Endothelial cell (in vitro differentiated cells): ENCODE results near the gene CLBA1. TPM values are rescaled to one million over a fixed set of nuclear protein-coding genes. Genes with fewer than 3 reads are reported as not detected.
A peak's percentile ranks its signal among the peaks of the same experiment; 100 is the strongest.

Source experiments
- DNase-seq: peaks from one replicate; pipeline ENCODE4 v3.0.0; 2021; ENCODE audit warnings: low spot score
- H3K27ac Mint-ChIP-seq: one replicate; pipeline ENCODE4 v1.8.0; 2021; ENCODE audit warnings: mixed read lengths, inconsistent platforms; ENCODE audit not compliant: unreplicated experiment
- H3K27me3 Mint-ChIP-seq: one replicate; pipeline ENCODE4 v1.8.0; 2021; ENCODE audit warnings: mild to moderate bottlenecking, moderate library complexity, mixed read lengths, inconsistent platforms; ENCODE audit not compliant: unreplicated experiment
- H3K36me3 Mint-ChIP-seq: one replicate; pipeline ENCODE4 v1.8.0; 2021; ENCODE audit warnings: mild to moderate bottlenecking, low read depth, mixed read lengths, inconsistent platforms; ENCODE audit not compliant: unreplicated experiment
- H3K4me1 Mint-ChIP-seq: one replicate; pipeline ENCODE4 v1.8.0; 2021; ENCODE audit warnings: mild to moderate bottlenecking, mixed read lengths, inconsistent platforms; ENCODE audit not compliant: unreplicated experiment
- H3K4me3 Mint-ChIP-seq: one replicate; pipeline ENCODE4 v1.8.0; 2021; ENCODE audit warnings: mild to moderate bottlenecking, mixed read lengths, inconsistent platforms; ENCODE audit not compliant: unreplicated experiment
- H3K9me3 Mint-ChIP-seq: one replicate; pipeline ENCODE4 v1.8.0; 2021; ENCODE audit warnings: mixed read lengths, inconsistent platforms; ENCODE audit not compliant: unreplicated experiment
- total RNA-seq: library from RNA; stranded (reverse); fragmentation: NEBNext Ultra II Directional; extraction: Animal tissue kit (Norgen Biotek cat#: 25700); gene quantifications from one replicate; pipeline ENCODE4 v1.2.1, GENCODE V29; 2021; ENCODE audit not compliant: unreplicated experiment
- TF ChIP-seq, protein P1 (sequence below): fragments of 200-600 bp; sonication (generic); IDR thresholded peaks from one replicate; pipeline ENCODE4 v1.5.0; 2021; ENCODE audit warnings: antibody characterized with exemption; ENCODE audit not compliant: unreplicated experiment

CLBA1 gene
- total RNA-seq, 1 donor from 2014 or later, result 13.5 TPM

DNA sequence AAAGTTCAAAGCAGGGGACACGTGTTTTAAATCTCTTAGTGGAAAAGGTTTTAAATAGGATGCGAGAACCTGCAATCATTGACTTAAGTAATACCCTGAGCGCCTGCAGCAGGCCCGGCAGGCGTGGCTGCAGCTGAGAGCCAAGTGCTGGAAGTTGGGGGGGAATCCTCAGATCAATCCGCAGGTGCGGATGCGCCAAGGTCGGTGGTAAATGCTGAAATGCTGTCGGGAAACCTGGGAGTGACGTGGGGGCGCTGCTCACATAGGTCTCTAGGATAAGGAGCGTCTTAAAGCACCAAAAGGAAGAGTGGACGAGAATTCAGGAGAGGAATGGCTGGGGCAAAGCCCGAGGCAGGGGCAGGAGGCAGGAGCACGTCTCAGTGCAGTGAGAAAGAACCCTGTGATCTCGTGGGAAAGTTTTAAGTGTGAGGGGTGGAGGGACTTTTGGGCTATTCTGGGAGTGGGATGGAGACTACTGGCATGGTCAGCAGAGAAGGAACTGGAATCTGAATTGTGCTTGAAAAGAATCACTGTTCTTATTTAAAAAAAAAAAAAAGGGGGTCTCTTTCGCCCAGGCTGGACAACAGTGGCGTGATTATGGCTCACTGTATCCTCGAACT, 36.2 kb downstream of the CLBA1 start:
- Mint-ChIP-seq H3K27ac (peak overlapping the region; percentile 76), H3K36me3 (peaks cover 15% of the 10 kb centered on the region), H3K4me3 (peak overlapping the region; percentile 95), H3K9me3 (no peaks in the 10 kb centered on the region), H3K4me1 (peaks cover 29% of the 10 kb centered on the region), H3K27me3 (peaks cover 14% of the 10 kb centered on the region)
- TF ChIP-seq, protein P1, sequence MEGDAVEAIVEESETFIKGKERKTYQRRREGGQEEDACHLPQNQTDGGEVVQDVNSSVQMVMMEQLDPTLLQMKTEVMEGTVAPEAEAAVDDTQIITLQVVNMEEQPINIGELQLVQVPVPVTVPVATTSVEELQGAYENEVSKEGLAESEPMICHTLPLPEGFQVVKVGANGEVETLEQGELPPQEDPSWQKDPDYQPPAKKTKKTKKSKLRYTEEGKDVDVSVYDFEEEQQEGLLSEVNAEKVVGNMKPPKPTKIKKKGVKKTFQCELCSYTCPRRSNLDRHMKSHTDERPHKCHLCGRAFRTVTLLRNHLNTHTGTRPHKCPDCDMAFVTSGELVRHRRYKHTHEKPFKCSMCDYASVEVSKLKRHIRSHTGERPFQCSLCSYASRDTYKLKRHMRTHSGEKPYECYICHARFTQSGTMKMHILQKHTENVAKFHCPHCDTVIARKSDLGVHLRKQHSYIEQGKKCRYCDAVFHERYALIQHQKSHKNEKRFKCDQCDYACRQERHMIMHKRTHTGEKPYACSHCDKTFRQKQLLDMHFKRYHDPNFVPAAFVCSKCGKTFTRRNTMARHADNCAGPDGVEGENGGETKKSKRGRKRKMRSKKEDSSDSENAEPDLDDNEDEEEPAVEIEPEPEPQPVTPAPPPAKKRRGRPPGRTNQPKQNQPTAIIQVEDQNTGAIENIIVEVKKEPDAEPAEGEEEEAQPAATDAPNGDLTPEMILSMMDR, result no peak
- DNase-seq, result peak; percentile 39

DNA sequence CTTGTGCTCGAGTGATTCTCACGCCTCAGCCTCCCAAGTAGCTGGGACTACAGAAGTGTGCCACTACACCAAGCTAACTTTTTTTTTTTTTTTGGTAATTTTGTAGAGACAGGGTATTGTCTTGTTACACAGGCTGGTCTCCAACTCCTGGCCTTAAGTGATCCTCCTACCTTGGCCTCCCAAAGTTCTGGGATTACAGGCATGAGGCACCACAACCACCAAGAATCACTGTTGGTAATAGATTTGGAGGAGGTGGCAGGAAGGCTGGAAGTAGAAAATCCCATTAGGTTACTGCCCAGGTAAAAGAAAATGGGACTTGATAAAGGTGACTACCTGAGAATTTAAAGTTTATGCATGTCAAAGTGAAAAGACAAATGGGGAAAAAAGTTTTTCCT, 36.7 kb downstream of the CLBA1 start:
- TF ChIP-seq, protein P1, result no peak
- Mint-ChIP-seq H3K27ac (peak overlapping the region; percentile 13), H3K9me3 (no peaks in the 10 kb centered on the region), H3K36me3 (peaks cover 12% of the 10 kb centered on the region), H3K27me3 (peaks cover 14% of the 10 kb centered on the region), H3K4me1 (peaks cover 28% of the 10 kb centered on the region), H3K4me3 (peak overlapping the region; percentile 95)
- no peak for DNase-seq

GRCh38 chr14:105023144-105023543, 37.6 kb downstream of the CLBA1 start:
- TF ChIP-seq, protein P1, result no peak
- Mint-ChIP-seq H3K4me1 (peaks cover 22% of the 10 kb centered on the region), H3K27ac (no peak overlapping the region), H3K9me3 (no peaks in the 10 kb centered on the region), H3K4me3 (peak overlapping the region; percentile 52), H3K36me3 (peaks cover 7% of the 10 kb centered on the region), H3K27me3 (peaks cover 13% of the 10 kb centered on the region)
- no peak for DNase-seq

DNA sequence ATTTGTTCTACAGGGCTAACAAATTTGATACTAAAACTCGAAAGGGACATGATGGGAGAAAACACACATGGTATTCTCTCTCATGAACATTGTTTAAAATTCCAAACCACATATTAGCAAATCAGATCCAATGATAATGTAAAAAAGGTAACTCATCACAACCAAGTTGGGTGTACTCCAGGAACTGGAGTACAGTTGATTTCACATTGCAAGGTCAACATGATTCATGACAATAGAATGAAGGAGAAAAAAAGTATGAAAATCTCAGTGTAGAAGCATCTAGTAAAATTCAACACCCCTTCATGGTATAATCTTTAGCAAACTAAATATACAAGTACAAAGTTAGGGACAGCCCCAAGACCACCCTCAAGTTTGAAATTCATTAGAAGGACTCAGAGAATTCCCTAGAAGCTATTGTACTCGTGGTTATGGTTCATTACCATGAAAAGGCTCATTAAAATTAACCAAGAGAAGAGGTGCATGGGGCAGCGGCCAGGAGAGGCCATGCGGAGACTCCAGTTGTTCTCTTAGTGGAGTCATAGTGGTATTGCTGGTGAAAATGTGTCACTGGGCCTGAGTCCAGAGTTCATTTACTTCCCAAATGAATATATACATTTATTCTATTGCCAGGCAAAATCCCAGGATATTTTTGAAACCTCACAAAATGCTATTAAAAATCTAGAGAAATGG, 38.3 kb downstream of the CLBA1 start:
- TF ChIP-seq, protein P1, result no peak
- H3K9me3 Mint-ChIP-seq, result no peaks in the 10 kb centered on the region
- no peak overlapping the region for H3K27ac Mint-ChIP-seq
- peaks cover 18% of the 10 kb centered on the region for H3K4me1 Mint-ChIP-seq
- no peak for DNase-seq
- no peak overlapping the region for H3K4me3 Mint-ChIP-seq
- H3K27me3 Mint-ChIP-seq, result peaks cover 12% of the 10 kb centered on the region
- H3K36me3 Mint-ChIP-seq, result peaks cover 5% of the 10 kb centered on the region

GRCh38 chr14:105025429-105025828, 39.8 kb downstream of the CLBA1 start:
- H3K27ac Mint-ChIP-seq, result no peak overlapping the region
- H3K4me1 Mint-ChIP-seq, result peaks cover 6% of the 10 kb centered on the region
- H3K36me3 Mint-ChIP-seq, result peaks cover 5% of the 10 kb centered on the region
- TF ChIP-seq, protein P1, result no peak
- peaks cover 2% of the 10 kb centered on the region for H3K27me3 Mint-ChIP-seq
- no peaks in the 10 kb centered on the region for H3K9me3 Mint-ChIP-seq
- DNase-seq, result no peak
- no peak overlapping the region for H3K4me3 Mint-ChIP-seq
